NCI-H1694 (cell line): Measurements from ENCODE around the gene CHPF.

Experiments
- DNase-seq: peaks from one replicate; lab custom pipeline; 2025; lab: John Stamatoyannopoulos, UW

Gene CHPF

DNA sequence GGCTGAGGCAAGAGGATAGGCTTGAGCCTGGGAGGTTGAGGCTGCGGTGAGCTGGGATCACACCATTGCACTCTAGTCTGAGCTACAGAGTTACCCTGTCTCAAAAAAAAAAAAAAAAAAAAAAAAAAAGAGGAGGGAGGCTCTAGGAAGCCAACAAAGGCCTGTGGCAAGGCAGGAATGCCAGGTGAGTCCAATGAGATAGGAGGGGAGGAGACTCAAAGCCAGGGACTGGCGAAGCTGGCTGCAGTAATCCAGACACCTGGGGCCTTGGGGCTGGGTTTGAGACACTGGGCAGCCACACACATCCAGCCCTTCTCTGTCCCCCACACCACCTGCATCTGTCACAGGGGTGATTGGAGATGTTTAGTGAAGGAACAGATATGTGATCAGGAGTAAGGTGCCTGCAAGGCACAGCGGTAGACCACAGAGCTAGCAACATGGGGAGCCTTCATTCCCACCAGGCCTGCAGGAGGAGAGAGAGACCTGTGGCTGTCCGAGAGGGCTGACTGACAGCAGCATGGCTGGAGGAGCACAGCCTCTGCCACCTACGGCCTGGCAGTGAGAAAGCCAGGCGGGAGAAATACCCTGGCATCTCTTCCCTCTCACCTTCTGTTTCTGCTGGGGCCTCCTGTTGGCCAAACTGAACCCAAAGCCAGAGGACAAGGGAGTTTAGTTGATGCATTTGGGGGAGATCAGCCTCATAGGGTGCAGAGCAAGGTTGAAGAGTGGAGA lies 9.5 kb downstream of the CHPF start:
- no peak for DNase-seq

DNA sequence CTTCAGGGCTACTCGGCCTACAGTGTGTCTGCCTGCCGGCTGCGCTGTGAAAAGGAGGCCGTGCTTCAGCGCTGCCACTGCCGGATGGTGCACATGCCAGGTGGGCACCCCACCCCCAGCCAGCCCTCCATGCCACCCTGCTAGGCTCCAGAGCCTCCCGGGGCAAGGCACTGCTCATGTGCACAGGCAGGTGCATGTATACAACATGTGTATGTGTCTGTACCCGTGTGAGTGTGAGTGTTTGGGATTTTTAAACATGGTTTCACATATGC lies 11.3 kb downstream of the CHPF start:
- no peak for DNase-seq

GRCh38 chr2:219531639-219532377 lies 11.8 kb downstream of the CHPF start:
- DNase-seq, result no peak

GRCh38 chr2:219530048-219530963 lies 13.3 kb downstream of the CHPF start:
- peak; percentile 83 for DNase-seq

- DNase-seq, result no peak
Measured at GRCh38 chr2:219527472-219527871, 16.1 kb downstream of the CHPF start.

DNA sequence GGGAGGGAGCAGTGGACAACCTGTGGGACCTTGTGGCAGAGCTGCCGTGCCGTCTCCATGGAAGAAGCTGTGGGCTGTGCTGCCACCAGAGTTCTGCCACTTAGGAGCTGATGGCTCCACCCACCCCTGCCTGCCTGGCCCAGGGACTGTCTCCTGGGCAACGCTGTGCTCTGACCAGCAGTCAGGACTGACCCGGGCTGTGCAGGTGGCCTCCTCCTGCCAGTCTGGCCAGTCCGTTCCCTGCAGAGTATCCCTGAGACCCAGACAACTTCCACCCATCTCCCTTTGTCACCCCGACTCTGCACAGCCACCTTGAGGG lies 16.6 kb downstream of the CHPF start:
- DNase-seq, result no peak

- DNase-seq, result no peak
Measured at GRCh38 chr2:219526320-219527075, 17.1 kb downstream of the CHPF start.

DNA sequence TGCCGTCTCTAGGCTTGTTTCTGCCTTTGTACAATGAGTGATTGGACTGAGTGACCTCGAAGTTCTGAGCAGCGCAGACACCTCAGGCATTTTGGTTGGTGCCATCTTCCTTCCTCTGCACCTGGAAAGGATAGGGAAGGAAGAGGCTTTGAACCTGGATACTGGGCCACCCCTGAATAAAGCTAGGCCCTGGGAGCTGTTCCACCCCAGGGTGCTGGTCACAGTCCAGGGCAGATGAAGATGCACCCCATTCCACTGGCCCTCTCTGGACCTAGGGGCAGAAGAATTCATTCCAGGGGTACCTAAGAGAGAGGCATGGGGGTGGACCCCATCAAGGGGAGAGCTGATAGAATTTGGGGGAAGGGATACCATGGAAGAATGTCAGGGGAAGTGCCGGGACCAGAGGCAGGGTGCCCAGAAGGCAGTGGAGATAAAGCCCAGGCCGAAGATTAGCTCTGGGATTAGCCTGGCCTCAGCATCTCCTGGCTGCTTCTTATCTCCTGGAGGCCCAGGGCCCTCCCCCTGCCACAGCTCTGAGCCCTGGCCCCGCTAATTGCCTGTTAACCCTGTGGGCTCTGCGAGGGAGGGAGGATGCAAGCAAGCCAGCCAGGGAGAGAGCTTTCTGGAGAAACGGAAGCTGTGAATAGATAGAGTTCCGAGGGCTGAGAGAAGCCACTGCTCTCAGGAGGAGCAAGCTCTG lies 17.9 kb downstream of the CHPF start:
- no peak for DNase-seq

DNA sequence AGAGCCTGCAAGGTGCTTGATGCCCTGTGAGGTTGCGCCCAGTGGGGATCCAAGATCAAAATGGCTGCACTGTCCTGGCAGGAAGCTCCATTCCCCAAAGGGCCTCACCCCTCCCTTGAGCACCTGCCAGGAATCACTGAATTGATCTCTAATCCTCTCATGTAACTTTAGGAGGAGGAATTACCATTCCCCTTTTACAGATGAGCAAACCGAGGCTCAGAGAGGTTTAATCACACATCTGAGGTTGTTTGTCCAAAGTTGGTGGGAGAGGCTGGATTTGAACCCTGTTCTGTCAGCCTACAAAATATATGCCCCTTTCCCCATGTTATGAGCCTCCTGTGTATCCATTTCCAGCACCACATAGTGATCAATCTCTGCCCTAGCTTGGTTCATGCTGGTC lies 18.8 kb downstream of the CHPF start:
- DNase-seq, result no peak

DNA sequence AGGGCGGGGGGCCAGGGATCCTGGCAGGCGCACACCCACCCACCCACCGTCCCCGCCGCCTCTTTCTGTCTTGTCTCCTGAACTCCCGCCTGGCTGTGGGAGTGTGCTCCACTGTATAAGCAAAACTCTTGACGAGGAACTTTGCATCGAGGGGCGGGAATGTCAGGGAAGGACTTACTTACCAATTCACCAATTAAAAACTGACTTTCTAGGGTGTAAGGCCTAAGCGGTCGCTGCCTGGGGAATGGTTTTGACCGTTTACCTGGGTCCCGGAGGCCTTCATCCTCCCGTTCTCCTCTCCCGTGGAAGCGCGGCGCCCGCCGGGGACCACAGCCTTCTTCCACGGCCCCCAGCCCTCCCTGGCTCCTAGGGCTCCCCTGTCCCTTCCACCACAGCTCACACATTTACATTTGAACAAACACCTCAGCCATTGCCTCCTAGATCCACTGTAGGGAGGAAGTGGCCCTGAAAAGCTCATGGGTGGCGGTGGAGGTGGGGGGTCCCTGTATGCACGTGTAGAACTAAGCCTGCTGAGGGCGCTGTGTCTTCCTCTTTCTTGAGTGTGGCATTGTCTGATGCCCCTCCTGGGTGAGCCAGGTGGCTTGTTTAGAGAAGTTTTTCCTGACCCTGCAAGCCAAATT lies 20.5 kb downstream of the CHPF start:
- no peak for DNase-seq

DNA sequence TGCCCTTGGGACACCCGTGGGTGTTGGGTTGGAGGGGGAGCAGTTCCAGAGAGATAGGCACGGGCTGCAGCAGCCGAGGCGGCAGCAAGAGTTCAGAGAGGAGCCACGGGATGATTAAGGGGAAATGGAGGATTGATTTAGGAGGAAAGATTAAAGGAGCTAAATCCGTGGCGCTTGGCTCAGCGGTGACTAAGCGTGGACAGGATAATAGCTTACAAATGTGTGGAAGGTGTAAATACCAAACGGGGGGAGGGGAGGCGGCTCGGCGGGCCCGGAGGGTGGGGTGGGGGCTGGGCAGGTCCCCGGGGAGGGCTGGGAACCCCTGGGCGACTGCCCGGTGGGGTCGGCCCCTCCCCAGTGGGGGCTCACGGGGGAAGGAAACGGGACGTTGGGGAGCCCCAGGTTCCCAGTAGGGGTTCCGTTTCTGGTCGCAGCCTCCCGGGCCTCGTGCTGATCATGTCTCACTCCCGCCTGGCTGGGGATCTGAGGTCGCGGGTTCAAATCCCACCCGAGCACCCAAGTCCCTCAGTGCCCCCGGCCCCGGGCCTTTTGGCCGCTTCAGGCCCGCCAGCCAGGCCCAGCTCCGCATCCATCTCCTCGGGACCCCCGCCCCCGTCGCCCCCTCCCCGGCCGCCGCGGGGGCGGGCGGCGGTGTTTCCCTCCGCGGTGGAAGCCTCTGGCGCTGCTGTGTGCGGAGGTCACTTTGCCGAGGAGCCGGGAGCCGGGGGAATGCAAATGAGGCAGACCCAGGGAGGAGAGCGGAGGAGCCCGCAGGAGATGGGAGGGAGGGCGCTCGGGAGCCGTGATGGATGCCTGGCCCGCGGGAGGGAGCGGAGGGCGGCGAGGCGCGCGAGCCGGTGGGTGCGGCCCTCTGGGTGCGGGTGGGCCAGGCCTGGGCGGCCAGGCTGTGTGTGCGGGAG lies 21.2 kb downstream of the CHPF start:
- no peak for DNase-seq

DNA sequence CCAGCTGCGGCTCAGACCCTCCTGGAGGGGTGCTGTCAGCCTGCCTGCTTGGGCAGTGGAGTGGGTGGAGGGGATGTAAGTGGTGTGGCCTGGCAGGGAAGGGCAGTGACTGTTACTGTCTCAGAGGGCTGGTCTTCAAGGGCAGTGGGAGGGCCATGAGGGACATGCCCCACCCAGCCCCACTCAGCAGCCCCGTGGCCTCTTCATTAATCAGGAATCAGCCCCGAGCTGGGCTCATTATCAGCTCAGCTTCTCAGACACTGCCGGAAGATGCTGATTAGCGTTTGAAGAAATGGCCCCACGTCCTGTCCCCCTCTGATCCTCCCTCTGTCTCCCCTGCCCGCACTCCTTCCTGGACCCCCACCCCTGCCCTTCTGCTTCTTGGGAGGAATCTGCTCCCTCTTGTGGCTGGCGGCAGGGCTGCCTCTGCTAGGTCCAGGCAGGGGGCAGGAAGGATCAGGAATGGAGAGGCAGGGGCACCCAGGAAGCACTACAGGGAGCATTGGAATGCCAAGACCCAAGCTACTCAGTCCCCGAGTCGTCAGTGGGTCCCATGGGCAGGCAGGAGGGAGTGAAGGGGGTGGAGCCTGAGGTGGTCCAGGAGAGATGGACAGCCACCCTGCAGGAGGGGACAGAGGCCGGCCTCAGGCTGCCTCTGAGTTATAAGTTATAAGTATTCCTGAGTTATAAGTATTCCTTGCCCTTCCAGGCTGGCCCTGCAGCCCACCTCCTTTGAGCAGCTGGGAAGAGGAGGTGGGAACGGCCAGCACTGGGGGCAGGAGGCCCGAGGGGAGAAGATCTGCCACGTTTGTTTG lies 22.3 kb downstream of the CHPF start:
- peak; percentile 38 for DNase-seq

GRCh38 chr2:219520079-219520478 lies 23.5 kb downstream of the CHPF start:
- DNase-seq, result no peak

DNA sequence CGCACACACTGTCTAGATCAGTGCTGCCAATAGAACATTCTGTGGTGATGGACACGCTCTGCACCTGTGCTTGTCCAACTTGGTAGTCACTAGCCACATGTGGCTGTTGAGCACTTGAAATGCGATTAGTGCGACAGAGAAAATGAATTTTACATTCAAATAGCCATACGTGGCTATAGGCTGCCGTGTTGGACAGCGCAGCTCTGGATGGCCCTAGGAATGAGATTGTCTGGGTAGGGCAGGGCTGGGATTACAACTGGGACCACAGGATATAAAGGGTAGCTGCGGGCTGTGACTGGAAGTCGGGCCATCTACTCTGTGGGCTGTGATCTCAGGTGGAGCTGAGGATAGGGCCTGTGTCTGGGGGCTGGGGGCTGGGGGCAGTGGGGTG lies 24.1 kb downstream of the CHPF start:
- DNase-seq, result no peak

GRCh38 chr2:219517954-219518778 lies 25.4 kb downstream of the CHPF start:
- DNase-seq, result no peak

- no peak for DNase-seq
Measured at GRCh38 chr2:219516888-219517287, 26.7 kb downstream of the CHPF start.

DNA sequence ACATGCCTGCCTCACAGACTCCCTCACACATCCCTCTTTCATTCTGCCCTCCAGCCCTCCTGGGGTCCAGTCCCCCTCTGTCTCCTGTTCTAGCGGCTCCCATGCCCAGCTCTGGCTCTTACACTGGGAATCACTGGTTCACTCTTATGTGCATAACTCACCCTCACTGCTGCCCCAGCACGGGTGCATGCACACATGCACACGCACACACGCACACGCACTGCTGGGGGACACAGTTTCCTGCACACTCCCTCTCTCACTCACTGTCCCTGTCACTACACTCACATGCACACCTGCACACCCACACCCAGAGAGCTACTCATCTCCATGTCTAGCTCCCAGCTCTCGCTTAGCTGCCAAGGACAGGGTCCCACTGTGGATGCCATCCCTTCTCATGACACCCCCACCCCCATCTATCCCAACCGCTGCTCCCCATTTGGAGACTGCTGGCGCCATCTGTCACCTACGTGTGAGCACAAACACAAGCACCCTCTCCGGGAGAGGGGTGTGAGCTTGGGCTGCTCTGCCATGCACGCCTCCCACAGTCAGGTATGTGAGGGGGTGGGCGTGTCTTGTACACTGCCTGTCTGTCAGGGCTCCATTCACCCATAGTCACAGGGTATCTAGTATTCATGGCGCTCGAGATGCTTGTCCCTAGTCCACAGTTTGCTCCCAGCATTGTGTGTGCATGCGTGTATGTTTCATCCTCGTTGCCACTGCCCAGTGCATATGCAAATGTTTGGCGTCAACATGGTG lies 27.6 kb downstream of the CHPF start:
- peak; percentile 34 for DNase-seq

GRCh38 chr2:219514836-219515235 lies 28.8 kb downstream of the CHPF start:
- DNase-seq, result no peak
